Measurements from ENCODE around the gene SLC15A3.
A peak's percentile ranks its signal among the peaks of the same experiment; 100 is the strongest.

Gene SLC15A3

DNA sequence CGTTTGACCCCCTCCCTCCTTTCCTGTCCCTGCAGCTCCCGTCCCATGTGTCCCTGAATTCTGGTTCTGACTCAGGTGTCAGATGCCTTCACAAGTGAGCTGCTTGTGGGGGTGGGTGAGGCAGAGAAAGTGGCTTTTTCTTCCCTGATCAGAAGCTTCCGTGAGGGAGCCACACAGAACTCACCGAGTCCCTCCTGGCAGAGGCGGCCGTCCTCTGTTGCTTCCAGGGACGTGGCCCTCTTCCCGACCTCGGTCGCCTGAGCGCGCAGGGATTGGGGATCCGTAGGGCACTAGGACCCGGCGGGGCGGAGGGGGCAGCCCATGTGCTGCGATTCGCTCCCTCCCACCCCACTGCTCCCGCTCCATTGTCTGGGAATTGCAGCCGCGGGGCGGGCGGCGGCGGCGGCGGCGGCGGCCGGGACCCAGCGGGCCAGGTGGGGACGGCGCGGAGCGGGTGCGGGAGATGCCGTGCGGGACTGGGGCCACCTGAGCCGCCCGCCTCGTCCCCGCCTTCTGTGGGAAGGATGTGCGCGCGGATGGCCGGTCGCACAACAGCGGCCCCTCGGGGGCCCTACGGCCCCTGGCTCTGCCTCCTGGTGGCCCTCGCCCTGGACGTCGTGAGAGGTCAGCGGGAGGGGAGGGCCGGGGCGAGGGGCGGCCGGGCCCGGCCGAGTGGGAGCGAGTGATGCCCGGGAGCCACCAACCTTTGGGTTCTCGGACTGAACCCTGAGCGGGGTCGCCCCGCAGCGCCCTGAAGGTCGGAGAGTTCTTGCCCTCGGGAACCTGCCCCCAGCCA lies 27.7 kb downstream of the SLC15A3 start, which contains the start of gene TMEM132A (continued):
- TF ChIP-seq, protein P1, sequence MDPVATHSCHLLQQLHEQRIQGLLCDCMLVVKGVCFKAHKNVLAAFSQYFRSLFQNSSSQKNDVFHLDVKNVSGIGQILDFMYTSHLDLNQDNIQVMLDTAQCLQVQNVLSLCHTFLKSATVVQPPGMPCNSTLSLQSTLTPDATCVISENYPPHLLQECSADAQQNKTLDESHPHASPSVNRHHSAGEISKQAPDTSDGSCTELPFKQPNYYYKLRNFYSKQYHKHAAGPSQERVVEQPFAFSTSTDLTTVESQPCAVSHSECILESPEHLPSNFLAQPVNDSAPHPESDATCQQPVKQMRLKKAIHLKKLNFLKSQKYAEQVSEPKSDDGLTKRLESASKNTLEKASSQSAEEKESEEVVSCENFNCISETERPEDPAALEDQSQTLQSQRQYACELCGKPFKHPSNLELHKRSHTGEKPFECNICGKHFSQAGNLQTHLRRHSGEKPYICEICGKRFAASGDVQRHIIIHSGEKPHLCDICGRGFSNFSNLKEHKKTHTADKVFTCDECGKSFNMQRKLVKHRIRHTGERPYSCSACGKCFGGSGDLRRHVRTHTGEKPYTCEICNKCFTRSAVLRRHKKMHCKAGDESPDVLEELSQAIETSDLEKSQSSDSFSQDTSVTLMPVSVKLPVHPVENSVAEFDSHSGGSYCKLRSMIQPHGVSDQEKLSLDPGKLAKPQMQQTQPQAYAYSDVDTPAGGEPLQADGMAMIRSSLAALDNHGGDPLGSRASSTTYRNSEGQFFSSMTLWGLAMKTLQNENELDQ (tag by site-specific recombination; IDR thresholded peaks at IDR 0.05; ENCODE audit: low read depth), result no peak
- TF ChIP-seq ZNF660 (tag by site-specific recombination; IDR thresholded peaks at IDR 0.05) (peak; percentile 63; the same call in 1 of the 2 replicates), BCL11A (tag by site-specific recombination; IDR thresholded peaks at IDR 0.05; ENCODE audit: low read depth) (no peak), ZNF777 (tag by site-specific recombination; IDR thresholded peaks at IDR 0.05; ENCODE audit: borderline replicate concordance) (no peak), ZNF354C (tag by site-specific recombination; IDR thresholded peaks at IDR 0.05; ENCODE audit: borderline replicate concordance, low read depth) (no peak), ZNF664 (tag by site-specific recombination; IDR thresholded peaks at IDR 0.05) (no peak), ZNF585B (tag by site-specific recombination; IDR thresholded peaks at IDR 0.05) (no peak), ZNF16 (tag by site-specific recombination; IDR thresholded peaks at IDR 0.05; ENCODE audit: low read depth) (no peak), SETDB1 (IDR thresholded peaks at IDR 0.05; ENCODE audit: insufficient read length, low read length) (no peak), GLIS2 (tag by site-specific recombination; IDR thresholded peaks at IDR 0.05) (0 out of 2 replicates have a peak, but pooled peaks have one; percentile 35), ZNF571 (tag by site-specific recombination; IDR thresholded peaks at IDR 0.05) (no peak), ZNF266 (tag by site-specific recombination; IDR thresholded peaks at IDR 0.05; ENCODE audit: low read depth) (no peak), KLF7 (tag by site-specific recombination; IDR thresholded peaks at IDR 0.05; ENCODE audit: borderline replicate concordance) (no peak), ZNF791 (tag by site-specific recombination; IDR thresholded peaks at IDR 0.05) (no peak), ZNF121 (tag by site-specific recombination; IDR thresholded peaks at IDR 0.05) (no peak), WT1 (tag by site-specific recombination; IDR thresholded peaks at IDR 0.05) (no peak), ZNF549 (tag by site-specific recombination; IDR thresholded peaks at IDR 0.05) (no peak), ZNF23 (tag by site-specific recombination; IDR thresholded peaks at IDR 0.05; ENCODE audit: borderline replicate concordance) (no peak), ZNF510 (tag by site-specific recombination; IDR thresholded peaks at IDR 0.05; ENCODE audit: insufficient replicate concordance) (no peak), ZNF2 (tag by site-specific recombination; IDR thresholded peaks at IDR 0.05) (0 out of 2 replicates have a peak, but pooled peaks have one; percentile 19), ZNF785 (tag by site-specific recombination; IDR thresholded peaks at IDR 0.05) (no peak), EGR2 (tag by site-specific recombination; IDR thresholded peaks at IDR 0.05; ENCODE audit: low read depth) (no peak), ZNF701 (tag by site-specific recombination; IDR thresholded peaks at IDR 0.05) (no peak), ZNF311 (tag by site-specific recombination; IDR thresholded peaks at IDR 0.05; ENCODE audit: borderline replicate concordance) (no peak), ZNF10 (tag by site-specific recombination; IDR thresholded peaks at IDR 0.05) (no peak), ZNF341 (tag by site-specific recombination; IDR thresholded peaks at IDR 0.05; ENCODE audit: low read depth) (no peak), KLF1 (tag by site-specific recombination; IDR thresholded peaks at IDR 0.05) (no peak), ZNF274 (IDR thresholded peaks at IDR 0.05; ENCODE audit: low read length) (no peak), ZNF274 (tag by site-specific recombination; IDR thresholded peaks at IDR 0.05; ENCODE audit: borderline replicate concordance) (no peak), ZBTB1 (tag by site-specific recombination; IDR thresholded peaks at IDR 0.05) (no peak), MEIS1 (CRISPR knock-in tag; IDR thresholded peaks at IDR 0.05; ENCODE audit: borderline replicate concordance) (no peak)
- TF ChIP-seq, protein P2, sequence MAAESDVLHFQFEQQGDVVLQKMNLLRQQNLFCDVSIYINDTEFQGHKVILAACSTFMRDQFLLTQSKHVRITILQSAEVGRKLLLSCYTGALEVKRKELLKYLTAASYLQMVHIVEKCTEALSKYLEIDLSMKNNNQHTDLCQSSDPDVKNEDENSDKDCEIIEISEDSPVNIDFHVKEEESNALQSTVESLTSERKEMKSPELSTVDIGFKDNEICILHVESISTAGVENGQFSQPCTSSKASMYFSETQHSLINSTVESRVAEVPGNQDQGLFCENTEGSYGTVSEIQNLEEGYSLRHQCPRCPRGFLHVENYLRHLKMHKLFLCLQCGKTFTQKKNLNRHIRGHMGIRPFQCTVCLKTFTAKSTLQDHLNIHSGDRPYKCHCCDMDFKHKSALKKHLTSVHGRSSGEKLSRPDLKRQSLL (tag by site-specific recombination; IDR thresholded peaks at IDR 0.05), result peak; percentile 17; the same call in 1 of the 2 replicates
- TF ChIP-seq, protein P3, sequence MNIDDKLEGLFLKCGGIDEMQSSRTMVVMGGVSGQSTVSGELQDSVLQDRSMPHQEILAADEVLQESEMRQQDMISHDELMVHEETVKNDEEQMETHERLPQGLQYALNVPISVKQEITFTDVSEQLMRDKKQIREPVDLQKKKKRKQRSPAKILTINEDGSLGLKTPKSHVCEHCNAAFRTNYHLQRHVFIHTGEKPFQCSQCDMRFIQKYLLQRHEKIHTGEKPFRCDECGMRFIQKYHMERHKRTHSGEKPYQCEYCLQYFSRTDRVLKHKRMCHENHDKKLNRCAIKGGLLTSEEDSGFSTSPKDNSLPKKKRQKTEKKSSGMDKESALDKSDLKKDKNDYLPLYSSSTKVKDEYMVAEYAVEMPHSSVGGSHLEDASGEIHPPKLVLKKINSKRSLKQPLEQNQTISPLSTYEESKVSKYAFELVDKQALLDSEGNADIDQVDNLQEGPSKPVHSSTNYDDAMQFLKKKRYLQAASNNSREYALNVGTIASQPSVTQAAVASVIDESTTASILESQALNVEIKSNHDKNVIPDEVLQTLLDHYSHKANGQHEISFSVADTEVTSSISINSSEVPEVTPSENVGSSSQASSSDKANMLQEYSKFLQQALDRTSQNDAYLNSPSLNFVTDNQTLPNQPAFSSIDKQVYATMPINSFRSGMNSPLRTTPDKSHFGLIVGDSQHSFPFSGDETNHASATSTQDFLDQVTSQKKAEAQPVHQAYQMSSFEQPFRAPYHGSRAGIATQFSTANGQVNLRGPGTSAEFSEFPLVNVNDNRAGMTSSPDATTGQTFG (tag by site-specific recombination; IDR thresholded peaks at IDR 0.05; ENCODE audit: borderline replicate concordance), result no peak
- TF ChIP-seq, protein P4, sequence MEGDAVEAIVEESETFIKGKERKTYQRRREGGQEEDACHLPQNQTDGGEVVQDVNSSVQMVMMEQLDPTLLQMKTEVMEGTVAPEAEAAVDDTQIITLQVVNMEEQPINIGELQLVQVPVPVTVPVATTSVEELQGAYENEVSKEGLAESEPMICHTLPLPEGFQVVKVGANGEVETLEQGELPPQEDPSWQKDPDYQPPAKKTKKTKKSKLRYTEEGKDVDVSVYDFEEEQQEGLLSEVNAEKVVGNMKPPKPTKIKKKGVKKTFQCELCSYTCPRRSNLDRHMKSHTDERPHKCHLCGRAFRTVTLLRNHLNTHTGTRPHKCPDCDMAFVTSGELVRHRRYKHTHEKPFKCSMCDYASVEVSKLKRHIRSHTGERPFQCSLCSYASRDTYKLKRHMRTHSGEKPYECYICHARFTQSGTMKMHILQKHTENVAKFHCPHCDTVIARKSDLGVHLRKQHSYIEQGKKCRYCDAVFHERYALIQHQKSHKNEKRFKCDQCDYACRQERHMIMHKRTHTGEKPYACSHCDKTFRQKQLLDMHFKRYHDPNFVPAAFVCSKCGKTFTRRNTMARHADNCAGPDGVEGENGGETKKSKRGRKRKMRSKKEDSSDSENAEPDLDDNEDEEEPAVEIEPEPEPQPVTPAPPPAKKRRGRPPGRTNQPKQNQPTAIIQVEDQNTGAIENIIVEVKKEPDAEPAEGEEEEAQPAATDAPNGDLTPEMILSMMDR (tag by site-specific recombination; IDR thresholded peaks at IDR 0.05), result no peak

Measured in HEK293 (cell line).